A549 (cell line): Measurements from ENCODE around the gene COL15A1. TPM values are rescaled to one million over a fixed set of nuclear protein-coding genes. Genes with fewer than 3 reads are reported as not detected.
"Not testable (repeated sequence)": the region's sequence is repeated elsewhere in the genome, so short reads cannot be mapped to it uniquely, and the experiment has no call there.

Experiments used
- ATAC-seq, 2 experiments: fragments of 200-7000 bp in 1 of 2; fragments of >200 bp in 1 of 2; cut with Nextera tagmentation in 1 of 2; cut with Tn5 transposase in 1 of 2; 3 replicates each; pipeline versions ENCODE4 v1.8.0 to v1.9.1; 2018 to 2020; ENCODE audit warnings: mild to moderate bottlenecking in 1 of 2, moderate library complexity in 1 of 2
- CTCF ChIA-PET: fragments of 300-600 bp; sonication (Branson Sonifier 250); formaldehyde crosslinking; extraction: SDS; loops from one replicate; lab custom pipeline; 2021; ENCODE audit warnings: antibody characterized with exemption, inconsistent platforms; lab: Yijun Ruan, JAX
- POLR2A ChIA-PET: fragments of 350-600 bp; formaldehyde crosslinking; extraction: SDS; loops from one replicate; lab custom pipeline; 2021; ENCODE audit warnings: antibody characterized with exemption, inconsistent platforms; lab: Yijun Ruan, JAX
- DNase-seq, 2 experiments: peaks; one replicate each; pipeline versions ENCODE4 v3.0.0 to v3.0.0-alpha.2; 2011 to 2016; ENCODE audit warnings: low read depth in 1 of 2, low spot score in 1 of 2
- FAIRE-seq: peaks from 2 replicates; lab custom pipeline; 2011; peaks lifted over from hg19 to GRCh38; lab: Jason Lieb, UNC
- H3K27ac ChIP-seq, 2 experiments: fragments of >200 bp; sonication (Bioruptor Twin); formaldehyde crosslinking; 3 replicates each; pipeline ENCODE4 v1.5.1; 2016 to 2017
- H3K4me1 ChIP-seq: fragments of >200 bp; sonication (Bioruptor Twin); formaldehyde crosslinking; 3 replicates; pipeline ENCODE4 v1.6.1; 2016
- H3K4me2 ChIP-seq: fragments of >200 bp; sonication (Bioruptor Twin); formaldehyde crosslinking; 3 replicates; pipeline ENCODE4 v1.6.1; 2016
- H3K4me3 ChIP-seq: fragments of >200 bp; sonication (Bioruptor Twin); formaldehyde crosslinking; 3 replicates; pipeline ENCODE4 v1.5.1; 2016
- H3K9me3 ChIP-seq: fragments of >200 bp; sonication (Bioruptor Twin); formaldehyde crosslinking; 3 replicates; pipeline ENCODE4 v1.6.1; 2016
- BHLHE40 ChIP-seq: IDR thresholded peaks from 2 replicates; pipeline ENCODE4 v1.6.1; 2012; ENCODE audit warnings: low read depth, low read length, inconsistent platforms
- CHD4 ChIP-seq: fragments of 200-600 bp; sonication (generic); IDR thresholded peaks from 2 replicates; pipeline ENCODE4 v1.6.1; 2016; ENCODE audit warnings: antibody characterized with exemption, mild to moderate bottlenecking, borderline replicate concordance
- EP300 ChIP-seq, 2 experiments: fragments of >200 bp; sonication (Bioruptor Twin); formaldehyde crosslinking; IDR thresholded peaks; 2 replicates in 1 of 2; 3 replicates in 1 of 2; pipeline ENCODE4 v1.6.1; 2016 to 2017
- ESRRA ChIP-seq: fragments of 150-350 bp; IDR thresholded peaks from 2 replicates; pipeline ENCODE4 v1.6.1; 2014; ENCODE audit warnings: mild to moderate bottlenecking, low read length, borderline replicate concordance
- NR3C1 ChIP-seq: fragments of >200 bp; sonication (Bioruptor Twin); formaldehyde crosslinking; IDR thresholded peaks from 3 replicates; pipeline ENCODE4 v1.6.1; 2017
- RAD21 ChIP-seq, 2 experiments: fragments of >200 bp in 1 of 2; sonication (Bioruptor Twin) in 1 of 2; formaldehyde crosslinking in 1 of 2; IDR thresholded peaks in 1 of 2; conservative IDR thresholded peaks in 1 of 2; 2 replicates in 1 of 2; 3 replicates in 1 of 2; pipeline ENCODE4 v1.6.1; 2012 to 2018; ENCODE audit warnings: inconsistent platforms in 1 of 2
- TFCP2L1 ChIP-seq: fragments of 250-450 bp; sonication (Bioruptor Pico); IDR thresholded peaks from 2 replicates; pipeline ENCODE4 v1.5.0; 2021; ENCODE audit warnings: mild to moderate bottlenecking
- ZC3H11A ChIP-seq: fragments of 450-650 bp; IDR thresholded peaks from 2 replicates; pipeline ENCODE4 v1.6.1; 2014; ENCODE audit warnings: antibody characterized with exemption, mild to moderate bottlenecking
- ZFP36 ChIP-seq: fragments of 450-650 bp; IDR thresholded peaks from 2 replicates; pipeline ENCODE4 v1.6.1; 2014; ENCODE audit warnings: borderline replicate concordance; ENCODE audit not compliant: partially characterized antibody
- ZSCAN20 ChIP-seq: fragments of 250-450 bp; sonication (Bioruptor Pico); IDR thresholded peaks from 2 replicates; pipeline ENCODE4 v1.8.0; 2022; ENCODE audit warnings: mild to moderate bottlenecking, moderate library complexity
- WGBS: methylation state at CpG from one replicate; pipeline ENCODE4 v1.1.6; 2017; ENCODE audit errors: missing lambda C conversion rate; 5-methylcytosine and 5-hydroxymethylcytosine counted together
- polyA plus RNA-seq, 4 experiments: library from polyadenylated mRNA; depleted of rRNA in 3 of 4; stranded (reverse); fragments of >200 nt; fragmentation: RNase III in 1 of 4; extraction: RNeasy Plus Mini Kit Qiagen cat#74134 plus additional on column Dnase treatment in 1 of 4; gene quantifications; 2 replicates in 3 of 4; 3 replicates in 1 of 4; pipeline ENCODE4 v1.2.3, GENCODE V29; 2011 to 2017
- TF ChIP-seq, protein P1 (sequence below): fragments of 250-450 bp; sonication (Bioruptor Pico); IDR thresholded peaks from 2 replicates; pipeline ENCODE4 v1.5.0; 2021; ENCODE audit warnings: mild to moderate bottlenecking, moderate library complexity, borderline replicate concordance
- TF ChIP-seq, protein P2 (sequence below): IDR thresholded peaks from 2 replicates; pipeline ENCODE4 v1.6.1; 2012

The COL15A1 gene
- polyA plus RNA-seq, 2 of the 4 experiments (the other 2 are of a cell fraction), result 0.09 to 0.12 TPM

DNA sequence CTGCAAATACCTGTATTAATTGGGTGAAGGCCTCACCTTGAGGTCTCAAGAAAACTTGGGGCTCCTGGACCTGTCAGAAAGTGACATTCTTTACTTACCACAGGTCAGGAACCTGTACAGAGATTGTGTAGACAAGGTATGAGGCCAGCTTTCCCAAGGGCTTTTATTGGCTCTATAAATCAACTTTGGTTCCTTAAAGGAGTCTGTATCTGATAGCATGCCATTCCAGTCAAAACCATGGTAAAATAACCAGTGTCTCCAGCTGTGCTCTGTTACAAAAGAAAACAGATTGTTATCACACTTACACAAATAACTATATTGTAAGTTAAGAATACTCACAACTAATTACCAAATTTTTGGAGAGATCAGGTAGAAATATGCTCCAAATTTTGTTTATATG is 64.5 kb downstream of the COL15A1 start:
- no peak for FAIRE-seq

DNA sequence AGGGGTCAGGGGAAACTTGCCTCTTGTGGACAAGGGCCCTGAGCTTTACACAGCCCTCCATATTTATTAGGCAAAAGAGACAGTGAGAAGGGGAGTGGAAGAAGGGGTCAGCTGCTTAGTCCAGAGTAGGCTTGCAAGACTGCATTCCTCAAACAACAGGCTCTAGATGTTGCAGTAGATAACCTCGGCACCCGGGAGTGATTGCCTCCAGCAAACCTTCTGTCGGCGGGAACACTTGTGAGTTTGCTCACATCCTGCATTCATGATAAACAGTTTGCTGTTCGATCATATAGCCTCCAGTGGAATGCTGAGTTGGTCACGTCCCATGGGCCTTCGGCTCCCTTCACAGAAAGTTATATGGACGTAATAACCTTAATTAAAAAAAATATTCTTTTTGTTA is 66.7 kb downstream of the COL15A1 start:
- H3K4me3 ChIP-seq, FAIRE-seq, DNase-seq, H3K27ac ChIP-seq, ATAC-seq, H3K4me1 ChIP-seq, H3K4me2 ChIP-seq, POLR2A ChIA-PET: not testable (repeated sequence)
- CTCF ChIA-PET, result interaction anchor here (1.0 to 12.7 kb wide), 3 partner anchors 10 to 131 kb away, joined by 3 to 86 read pairs (median 3); no protein-coding TSS in a partner anchor
- 54% methylated on average over 8 of the region's 8 CpGs for WGBS
- H3K9me3 ChIP-seq, result peaks cover 25% of the 10 kb centered on the region

More for the DNA sequence above, 64.5 kb downstream of the COL15A1 start:
- H3K27ac ChIP-seq, result no peak overlapping the region
- peaks cover 25% of the 10 kb centered on the region for H3K9me3 ChIP-seq
- ATAC-seq (no peak), DNase-seq (no peak)
- no peaks in the 10 kb centered on the region for H3K4me1 ChIP-seq
- ChIA-PET POLR2A (no interaction called here), CTCF (interaction anchor here (0.8 to 12.7 kb wide), 2 partner anchors 7 to 14 kb away, joined by 4 to 86 read pairs; no protein-coding TSS in a partner anchor)
- no peak overlapping the region for H3K4me3 ChIP-seq
- no peak overlapping the region for H3K4me2 ChIP-seq
- TF ChIP-seq EP300 (IDR thresholded peaks at IDR 0.05), result no peak
- no peak for TF ChIP-seq ZC3H11A
- TF ChIP-seq CHD4, result no peak
- TF ChIP-seq ZSCAN20, result no peak
- TF ChIP-seq ZFP36, result no peak
- TF ChIP-seq, protein P1, sequence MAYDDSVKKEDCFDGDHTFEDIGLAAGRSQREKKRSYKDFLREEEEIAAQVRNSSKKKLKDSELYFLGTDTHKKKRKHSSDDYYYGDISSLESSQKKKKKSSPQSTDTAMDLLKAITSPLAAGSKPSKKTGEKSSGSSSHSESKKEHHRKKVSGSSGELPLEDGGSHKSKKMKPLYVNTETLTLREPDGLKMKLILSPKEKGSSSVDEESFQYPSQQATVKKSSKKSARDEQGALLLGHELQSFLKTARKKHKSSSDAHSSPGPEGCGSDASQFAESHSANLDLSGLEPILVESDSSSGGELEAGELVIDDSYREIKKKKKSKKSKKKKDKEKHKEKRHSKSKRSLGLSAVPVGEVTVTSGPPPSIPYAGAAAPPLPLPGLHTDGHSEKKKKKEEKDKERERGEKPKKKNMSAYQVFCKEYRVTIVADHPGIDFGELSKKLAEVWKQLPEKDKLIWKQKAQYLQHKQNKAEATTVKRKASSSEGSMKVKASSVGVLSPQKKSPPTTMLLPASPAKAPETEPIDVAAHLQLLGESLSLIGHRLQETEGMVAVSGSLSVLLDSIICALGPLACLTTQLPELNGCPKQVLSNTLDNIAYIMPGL (CRISPR knock-in tag), result no peak
- TF ChIP-seq TFCP2L1 (CRISPR knock-in tag), result no peak
- TF ChIP-seq NR3C1, result no peak
- no peak for TF ChIP-seq ESRRA
- TF ChIP-seq, protein P2, sequence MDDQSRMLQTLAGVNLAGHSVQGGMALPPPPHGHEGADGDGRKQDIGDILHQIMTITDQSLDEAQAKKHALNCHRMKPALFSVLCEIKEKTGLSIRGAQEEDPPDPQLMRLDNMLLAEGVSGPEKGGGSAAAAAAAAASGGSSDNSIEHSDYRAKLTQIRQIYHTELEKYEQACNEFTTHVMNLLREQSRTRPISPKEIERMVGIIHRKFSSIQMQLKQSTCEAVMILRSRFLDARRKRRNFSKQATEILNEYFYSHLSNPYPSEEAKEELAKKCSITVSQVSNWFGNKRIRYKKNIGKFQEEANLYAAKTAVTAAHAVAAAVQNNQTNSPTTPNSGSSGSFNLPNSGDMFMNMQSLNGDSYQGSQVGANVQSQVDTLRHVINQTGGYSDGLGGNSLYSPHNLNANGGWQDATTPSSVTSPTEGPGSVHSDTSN, result no peak

DNA sequence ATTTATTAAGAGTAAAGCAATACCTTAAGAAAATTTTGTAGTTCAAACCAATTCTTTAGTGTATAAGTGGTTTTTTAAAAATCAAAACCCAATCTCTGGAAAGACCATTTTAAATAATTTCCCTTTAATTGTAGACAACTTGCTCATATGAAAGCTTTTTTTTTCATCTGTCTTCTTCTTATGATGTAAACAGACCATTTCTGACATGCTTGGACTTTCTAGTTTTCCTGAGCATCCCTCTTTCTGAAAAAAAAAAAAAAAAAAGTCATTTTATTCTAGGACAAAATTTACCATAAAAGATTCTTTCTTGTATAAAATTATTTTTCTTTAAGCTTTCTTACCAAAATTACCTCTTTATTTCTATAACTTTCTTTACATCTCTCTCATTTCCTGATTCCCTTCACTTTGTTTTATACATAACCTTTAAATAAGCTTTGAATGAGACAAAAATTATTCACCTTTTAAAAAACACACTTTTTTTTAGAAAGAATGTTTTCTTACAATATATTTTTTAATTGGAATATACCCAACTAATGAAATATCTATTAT is 67.5 kb downstream of the COL15A1 start:
- ChIA-PET POLR2A (no interaction called here), CTCF (interaction anchor here (0.9 to 12.7 kb wide), 4 partner anchors 10 to 130 kb away, joined by 3 to 86 read pairs (median 4); no protein-coding TSS in a partner anchor)
- Histone ChIP-seq H3K4me1 (no peaks in the 10 kb centered on the region), H3K4me3 (no peak overlapping the region), H3K27ac (no peak overlapping the region), H3K9me3 (peaks cover 25% of the 10 kb centered on the region), H3K4me2 (no peak overlapping the region)
- TF ChIP-seq ZFP36, result peak; percentile 94
- TF ChIP-seq ZC3H11A, result no peak
- DNase-seq, result peak in 1 of 2 experiments; percentile 39
- no peak for ATAC-seq
- no peak for FAIRE-seq

DNA sequence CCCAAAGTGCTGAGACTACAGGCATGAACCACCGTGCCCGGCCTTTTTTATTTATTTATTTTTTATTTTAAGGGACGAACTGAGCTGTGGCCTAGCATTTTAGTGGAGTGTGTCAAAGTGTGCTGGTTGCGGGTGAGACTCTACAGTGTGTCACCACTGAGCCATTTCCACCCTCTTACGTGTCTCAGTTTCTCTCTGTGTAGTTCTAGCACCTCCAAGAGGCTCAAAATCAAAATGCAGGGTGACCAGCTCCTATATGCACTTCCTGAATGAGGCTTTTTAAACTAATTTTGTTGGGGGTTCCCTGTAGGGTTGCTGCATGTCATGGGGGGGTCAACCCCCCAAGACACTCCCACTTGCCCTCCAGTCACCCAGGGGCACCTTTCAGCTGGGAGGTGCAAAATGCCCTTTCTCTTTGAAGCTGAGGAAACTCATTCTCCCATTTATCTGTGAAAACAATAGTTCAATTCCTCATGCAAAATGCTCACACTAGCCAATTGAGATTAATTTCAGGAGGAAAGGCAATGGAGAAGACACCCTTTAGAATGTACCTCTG is 69.3 kb downstream of the COL15A1 start:
- FAIRE-seq (no peak), ATAC-seq (no peak), DNase-seq (no peak)
- ChIA-PET POLR2A (interaction anchor here (1.1 kb wide), 1 partner anchor 92 kb away, joined by 3 read pairs; the partner anchor contains the start of gene TGFBR1), CTCF (interaction anchor here (0.6 to 12.7 kb wide), 6 partner anchors 11 to 169 kb away, joined by 3 to 86 read pairs (median 4); no protein-coding TSS in a partner anchor)
- no peak overlapping the region for H3K27ac ChIP-seq
- H3K4me2 ChIP-seq, result no peak overlapping the region
- H3K4me3 ChIP-seq, result no peak overlapping the region
- no peaks in the 10 kb centered on the region for H3K4me1 ChIP-seq
- WGBS, result 38% methylated on average over 5 of the region's 5 CpGs
- TF ChIP-seq RAD21 (conservative IDR thresholded peaks at IDR 0.05 in 1 of 2, IDR thresholded peaks at IDR 0.05 in 1 of 2) (peak in 1 of 2 experiments; percentile 15; a peak in 1 of 5 replicates), BHLHE40 (no peak)
- peaks cover 25% of the 10 kb centered on the region for H3K9me3 ChIP-seq
